Measurements from ENCODE around the gene SCAPER.

- TF ChIP-seq POLR2AphosphoS5 (IDR thresholded peaks at IDR 0.05; ENCODE audit: low read depth, low read length) (no peak), REST (IDR thresholded peaks at IDR 0.05; ENCODE audit: insufficient read depth in 1 of 2, low read depth in 2 of 2, low read length in 2 of 2) (no peak), SIN3A (IDR thresholded peaks at IDR 0.05; ENCODE audit: borderline replicate concordance, insufficient read depth, low read length) (no peak)
These were observed 23.1 kb upstream of the SCAPER start for GRCh38 chr15:76928201-76928600.

Data from PFSK-1 (cell line).